ENCODE results near the gene AIPL1. TPM values are rescaled to one million over a fixed set of nuclear protein-coding genes. Genes with fewer than 3 reads are reported as not detected.

Gene AIPL1
- total RNA-seq, 1 donor from 2014 or later: not detected

- intact Hi-C loops (cut with DNase I): no loop called here
- DNase-seq (ENCODE audit: low spot score): no peak
Measured at GRCh38 chr17:6453279-6454024, 18.5 kb upstream of the AIPL1 start.

GRCh38 chr17:6452471-6453266 lies 17.7 kb upstream of the AIPL1 start:
- no peak for DNase-seq (ENCODE audit: low spot score)
- intact Hi-C loops (cut with DNase I): no loop called here

GRCh38 chr17:6450926-6451832 lies 16.3 kb upstream of the AIPL1 start:
- intact Hi-C loops (cut with DNase I): no loop called here
- no peak for DNase-seq (ENCODE audit: low spot score)

- intact Hi-C loops (cut with DNase I): no loop called here
Measured at GRCh38 chr17:6449307-6449706, 14.4 kb upstream of the AIPL1 start.

GRCh38 chr17:6448473-6448872 lies 13.6 kb upstream of the AIPL1 start:
- intact Hi-C loops (cut with DNase I): no loop called here
- DNase-seq (ENCODE audit: low spot score): no peak

More at GRCh38 chr17:6449307-6449706, 14.4 kb upstream of the AIPL1 start:
- no peak for DNase-seq (ENCODE audit: low spot score)

GRCh38 chr17:6446516-6447100 lies 11.7 kb upstream of the AIPL1 start:
- intact Hi-C loops (cut with DNase I): no loop called here
- DNase-seq (ENCODE audit: low spot score): no peak

GRCh38 chr17:6444571-6445335 lies 9.8 kb upstream of the AIPL1 start:
- intact Hi-C loops (cut with DNase I): no loop called here
- no peak for DNase-seq (ENCODE audit: low spot score)

- DNase-seq (ENCODE audit: low spot score): peak; percentile 95
- intact Hi-C loops (cut with DNase I): no loop called here
Measured at GRCh38 chr17:6443692-6444570, 9.0 kb upstream of the AIPL1 start, which contains the start of gene PIMREG. Gene PIMREG, plus strand, starts transcription at chr17:6444455. Its CDS starts 656 bp downstream, at chr17:6445111.

- intact Hi-C loops (cut with DNase I): no loop called here
- no peak for DNase-seq (ENCODE audit: low spot score)
Measured at GRCh38 chr17:6442775-6443174, 7.9 kb upstream of the AIPL1 start.

GRCh38 chr17:6439951-6440350 lies 5.0 kb upstream of the AIPL1 start:
- intact Hi-C loops (cut with DNase I): loop anchor here (5.0 kb wide), 1 partner anchor 853 kb away; no protein-coding TSS in a partner anchor

GRCh38 chr17:6437956-6438355 lies 3.0 kb upstream of the AIPL1 start:
- DNase-seq (ENCODE audit: low spot score): no peak
- intact Hi-C loops (cut with DNase I): loop anchor here (5.0 kb wide), 1 partner anchor 851 kb away; no protein-coding TSS in a partner anchor

More at GRCh38 chr17:6439951-6440350, 5.0 kb upstream of the AIPL1 start:
- DNase-seq (ENCODE audit: low spot score): no peak

GRCh38 chr17:6437466-6437865 lies 2.5 kb upstream of the AIPL1 start:
- intact Hi-C loops (cut with DNase I): loop anchor here (5.0 kb wide), 1 partner anchor 850 kb away; no protein-coding TSS in a partner anchor
- no peak for DNase-seq (ENCODE audit: low spot score)

GRCh38 chr17:6435968-6436367 lies 1.0 kb upstream of the AIPL1 start:
- no peak for DNase-seq (ENCODE audit: low spot score)
- intact Hi-C loops (cut with DNase I): loop anchor here (5.0 kb wide), 1 partner anchor 849 kb away; no protein-coding TSS in a partner anchor

- intact Hi-C loops (cut with DNase I): no loop called here
- no peak for DNase-seq (ENCODE audit: low spot score)
Measured at GRCh38 chr17:6430769-6431168, 4.2 kb downstream of the AIPL1 start.

- no peak for DNase-seq (ENCODE audit: low spot score)
- intact Hi-C loops (cut with DNase I): no loop called here
Measured at GRCh38 chr17:6429266-6429665, 5.7 kb downstream of the AIPL1 start.

- intact Hi-C loops (cut with DNase I): no loop called here
- no peak for DNase-seq (ENCODE audit: low spot score)
Measured at GRCh38 chr17:6428207-6428965, 6.5 kb downstream of the AIPL1 start.

- no peak for DNase-seq (ENCODE audit: low spot score)
- intact Hi-C loops (cut with DNase I): no loop called here
Measured at GRCh38 chr17:6427279-6427781, 7.6 kb downstream of the AIPL1 start.
